Activated naive CD4-positive, alpha-beta T cell treated with anti-CD3 and anti-CD28 coated beads for 36 hours (primary cell): Measurements from ENCODE around the gene GPR153. TPM values are rescaled to one million over a fixed set of nuclear protein-coding genes. Genes with fewer than 3 reads are reported as not detected.

ENCODE experiments used
- CTCF ChIA-PET: fragments of 350-600 bp; sonication (Branson Sonifier 250); formaldehyde crosslinking; loops from one replicate; lab custom pipeline; 2021; ENCODE audit warnings: antibody characterized with exemption; lab: Charles Lee
- DNase-seq: peaks from one replicate; pipeline ENCODE4 v3.0.0-alpha.2; 2020
- H3K27ac Mint-ChIP-seq: one replicate; pipeline ENCODE4 v1.8.0; 2021; ENCODE audit warnings: mild to moderate bottlenecking, mixed read lengths
- H3K27me3 Mint-ChIP-seq: one replicate; pipeline ENCODE4 v1.8.0; 2021; ENCODE audit warnings: low read depth, mixed read lengths
- H3K36me3 Mint-ChIP-seq: one replicate; pipeline ENCODE4 v1.8.0; 2021; ENCODE audit warnings: low read depth, mixed read lengths
- H3K4me1 Mint-ChIP-seq: one replicate; pipeline ENCODE4 v1.8.0; 2021; ENCODE audit warnings: low read depth, mixed read lengths
- H3K4me3 Mint-ChIP-seq: one replicate; pipeline ENCODE4 v1.8.0; 2021; ENCODE audit warnings: mild to moderate bottlenecking, moderate library complexity, mixed read lengths
- H3K9me3 Mint-ChIP-seq: one replicate; pipeline ENCODE4 v1.8.0; 2021; ENCODE audit warnings: mixed read lengths
- intact Hi-C: fragments of 100-400 bp; cut with micrococcal nuclease; formaldehyde crosslinking; loops from one replicate; pipeline ENCODE4 v1.15.1; 2023
- total RNA-seq, 2 experiments: library from RNA; stranded (reverse); gene quantifications; one replicate each; pipeline ENCODE4 v1.2.3, GENCODE V29; 2021

Gene GPR153
- total RNA-seq, 2 experiments from 2014 or later, result 0.07 TPM

GRCh38 chr1:6272452-6272851 is 11.6 kb upstream of the GPR153 start:
- H3K27ac Mint-ChIP-seq, result no peak overlapping the region
- no peak for DNase-seq
- H3K36me3 Mint-ChIP-seq, result no peaks in the 10 kb centered on the region
- CTCF ChIA-PET, result no interaction called here
- H3K27me3 Mint-ChIP-seq, result no peaks in the 10 kb centered on the region
- no peaks in the 10 kb centered on the region for H3K9me3 Mint-ChIP-seq
- intact Hi-C loops, result no loop called here
- no peaks in the 10 kb centered on the region for H3K4me1 Mint-ChIP-seq
- H3K4me3 Mint-ChIP-seq, result no peak overlapping the region

- Mint-ChIP-seq H3K27ac (no peak overlapping the region), H3K36me3 (no peaks in the 10 kb centered on the region), H3K4me1 (no peaks in the 10 kb centered on the region), H3K27me3 (no peaks in the 10 kb centered on the region), H3K9me3 (no peaks in the 10 kb centered on the region), H3K4me3 (no peak overlapping the region)
- CTCF ChIA-PET, result no interaction called here
- DNase-seq, result no peak
- intact Hi-C loops, result no loop called here
These were observed 10.7 kb upstream of the GPR153 start for GRCh38 chr1:6271554-6271953.

- H3K27ac Mint-ChIP-seq, result no peak overlapping the region
- H3K9me3 Mint-ChIP-seq, result no peaks in the 10 kb centered on the region
- H3K4me1 Mint-ChIP-seq, result no peaks in the 10 kb centered on the region
- CTCF ChIA-PET, result interaction anchor here (0.8 kb wide), 1 partner anchor 170 kb away, joined by 3 read pairs; no protein-coding TSS in a partner anchor
- no peak overlapping the region for H3K4me3 Mint-ChIP-seq
- intact Hi-C loops, result no loop called here
- DNase-seq, result no peak
- H3K27me3 Mint-ChIP-seq, result no peaks in the 10 kb centered on the region
- no peaks in the 10 kb centered on the region for H3K36me3 Mint-ChIP-seq
These were observed 10.1 kb upstream of the GPR153 start for GRCh38 chr1:6271006-6271405.

- no peaks in the 10 kb centered on the region for H3K27me3 Mint-ChIP-seq
- intact Hi-C loops, result no loop called here
- DNase-seq, result no peak
- H3K9me3 Mint-ChIP-seq, result no peaks in the 10 kb centered on the region
- H3K27ac Mint-ChIP-seq, result no peak overlapping the region
- H3K4me1 Mint-ChIP-seq, result no peaks in the 10 kb centered on the region
- H3K4me3 Mint-ChIP-seq, result no peak overlapping the region
- H3K36me3 Mint-ChIP-seq, result no peaks in the 10 kb centered on the region
- CTCF ChIA-PET, result interaction anchor here (0.8 kb wide), 1 partner anchor 170 kb away, joined by 3 read pairs; no protein-coding TSS in a partner anchor
These were observed 9.5 kb upstream of the GPR153 start for GRCh38 chr1:6270401-6270800.

GRCh38 chr1:6269720-6270400 is 9.0 kb upstream of the GPR153 start:
- intact Hi-C loops, result no loop called here
- no peak overlapping the region for H3K4me3 Mint-ChIP-seq
- no peaks in the 10 kb centered on the region for H3K4me1 Mint-ChIP-seq
- H3K27me3 Mint-ChIP-seq, result no peaks in the 10 kb centered on the region
- CTCF ChIA-PET, result no interaction called here
- H3K9me3 Mint-ChIP-seq, result no peaks in the 10 kb centered on the region
- H3K36me3 Mint-ChIP-seq, result no peaks in the 10 kb centered on the region
- H3K27ac Mint-ChIP-seq, result no peak overlapping the region
- no peak for DNase-seq

GRCh38 chr1:6269296-6269695 is 8.4 kb upstream of the GPR153 start:
- CTCF ChIA-PET, result no interaction called here
- H3K4me1 Mint-ChIP-seq, result no peaks in the 10 kb centered on the region

GRCh38 chr1:6268415-6268814 is 7.5 kb upstream of the GPR153 start:
- CTCF ChIA-PET, result interaction anchor here (0.9 kb wide), 1 partner anchor 89 kb away, joined by 5 read pairs; no protein-coding TSS in a partner anchor

More at GRCh38 chr1:6269296-6269695, 8.4 kb upstream of the GPR153 start:
- H3K4me3 Mint-ChIP-seq, result no peak overlapping the region
- H3K36me3 Mint-ChIP-seq, result no peaks in the 10 kb centered on the region
- no peaks in the 10 kb centered on the region for H3K27me3 Mint-ChIP-seq
- intact Hi-C loops, result no loop called here
- no peaks in the 10 kb centered on the region for H3K9me3 Mint-ChIP-seq
- H3K27ac Mint-ChIP-seq, result no peak overlapping the region
- no peak for DNase-seq

GRCh38 chr1:6267686-6268322 is 6.9 kb upstream of the GPR153 start:
- Mint-ChIP-seq H3K36me3 (no peaks in the 10 kb centered on the region), H3K27me3 (no peaks in the 10 kb centered on the region), H3K4me3 (no peak overlapping the region), H3K4me1 (no peaks in the 10 kb centered on the region), H3K9me3 (no peaks in the 10 kb centered on the region), H3K27ac (no peak overlapping the region)
- CTCF ChIA-PET, result interaction anchor here (0.9 kb wide), 1 partner anchor 89 kb away, joined by 5 read pairs; no protein-coding TSS in a partner anchor
- no peak for DNase-seq
- intact Hi-C loops, result no loop called here

More at GRCh38 chr1:6268415-6268814, 7.5 kb upstream of the GPR153 start:
- no peaks in the 10 kb centered on the region for H3K36me3 Mint-ChIP-seq
- no peak overlapping the region for H3K4me3 Mint-ChIP-seq
- no peaks in the 10 kb centered on the region for H3K9me3 Mint-ChIP-seq
- no peaks in the 10 kb centered on the region for H3K27me3 Mint-ChIP-seq
- intact Hi-C loops, result no loop called here
- no peak for DNase-seq
- no peak overlapping the region for H3K27ac Mint-ChIP-seq
- no peaks in the 10 kb centered on the region for H3K4me1 Mint-ChIP-seq

GRCh38 chr1:6266641-6267040 is 5.7 kb upstream of the GPR153 start:
- H3K27me3 Mint-ChIP-seq, result peaks cover 4% of the 10 kb centered on the region
- H3K4me3 Mint-ChIP-seq, result no peak overlapping the region
- H3K36me3 Mint-ChIP-seq, result no peaks in the 10 kb centered on the region
- CTCF ChIA-PET, result interaction anchor here (0.6 to 1.0 kb wide), 3 partner anchors 156 to 214 kb away, joined by 3 read pairs; no protein-coding TSS in a partner anchor
- H3K27ac Mint-ChIP-seq, result no peak overlapping the region
- intact Hi-C loops, result no loop called here
- peaks cover 3% of the 10 kb centered on the region for H3K4me1 Mint-ChIP-seq
- H3K9me3 Mint-ChIP-seq, result no peaks in the 10 kb centered on the region
- DNase-seq, result no peak

GRCh38 chr1:6265151-6265550 is 4.3 kb upstream of the GPR153 start:
- DNase-seq, result no peak
- Mint-ChIP-seq H3K36me3 (no peaks in the 10 kb centered on the region), H3K27ac (no peak overlapping the region), H3K27me3 (peaks cover 4% of the 10 kb centered on the region), H3K4me3 (no peak overlapping the region), H3K4me1 (peaks cover 3% of the 10 kb centered on the region), H3K9me3 (no peaks in the 10 kb centered on the region)
- CTCF ChIA-PET, result no interaction called here
- intact Hi-C loops, result no loop called here

GRCh38 chr1:6263716-6264115 is 2.8 kb upstream of the GPR153 start:
- no peak for DNase-seq
- H3K9me3 Mint-ChIP-seq, result no peaks in the 10 kb centered on the region
- CTCF ChIA-PET, result no interaction called here
- H3K27me3 Mint-ChIP-seq, result peaks cover 11% of the 10 kb centered on the region
- peaks cover 3% of the 10 kb centered on the region for H3K4me1 Mint-ChIP-seq
- intact Hi-C loops, result no loop called here
- no peak overlapping the region for H3K4me3 Mint-ChIP-seq
- H3K36me3 Mint-ChIP-seq, result no peaks in the 10 kb centered on the region
- H3K27ac Mint-ChIP-seq, result no peak overlapping the region

GRCh38 chr1:6262555-6263420 is 1.9 kb upstream of the GPR153 start:
- no peak overlapping the region for H3K4me3 Mint-ChIP-seq
- no peak overlapping the region for H3K27ac Mint-ChIP-seq
- H3K9me3 Mint-ChIP-seq, result no peaks in the 10 kb centered on the region
- intact Hi-C loops, result no loop called here
- DNase-seq, result no peak
- no peaks in the 10 kb centered on the region for H3K36me3 Mint-ChIP-seq
- CTCF ChIA-PET, result interaction anchor here (1.6 kb wide), 1 partner anchor 16 kb away, joined by 5 read pairs; no protein-coding TSS in a partner anchor
- peaks cover 11% of the 10 kb centered on the region for H3K27me3 Mint-ChIP-seq
- peaks cover 3% of the 10 kb centered on the region for H3K4me1 Mint-ChIP-seq
